Calu3 (cell line): ENCODE measurements around the gene SPATA16. TPM values are rescaled to one million over a fixed set of nuclear protein-coding genes. Genes with fewer than 3 reads are reported as not detected.

Source experiments
- BruUV-seq: library from RNA; stranded (reverse); fragments of 400-500 nt; replicated peaks from 2 replicates; lab custom pipeline; 2021; lab: Mats Ljungman, UMichigan
- CTCF ChIA-PET: fragments of 300-600 bp; sonication (Branson Sonifier 250); formaldehyde crosslinking; loops from one replicate; lab custom pipeline; 2022; ENCODE audit warnings: antibody characterized with exemption; lab: Charles Lee
- DNase-seq: peaks from one replicate; pipeline ENCODE4 v3.0.0; 2022
- H3K27ac Mint-ChIP-seq: one replicate; pipeline ENCODE4 v1.8.0; 2022; ENCODE audit warnings: mixed read lengths; ENCODE audit not compliant: unreplicated experiment
- H3K27me3 Mint-ChIP-seq: one replicate; pipeline ENCODE4 v1.8.0; 2022; ENCODE audit warnings: mixed read lengths; ENCODE audit not compliant: unreplicated experiment
- H3K36me3 Mint-ChIP-seq: one replicate; pipeline ENCODE4 v1.8.0; 2022; ENCODE audit warnings: mild to moderate bottlenecking, moderate library complexity, mixed read lengths; ENCODE audit not compliant: insufficient read depth, unreplicated experiment
- H3K4me1 Mint-ChIP-seq: one replicate; pipeline ENCODE4 v1.8.0; 2022; ENCODE audit warnings: mild to moderate bottlenecking, low read depth, mixed read lengths; ENCODE audit not compliant: unreplicated experiment
- H3K4me3 Mint-ChIP-seq: one replicate; pipeline ENCODE4 v1.8.0; 2022; ENCODE audit warnings: mild to moderate bottlenecking, low read depth, moderate library complexity, mixed read lengths; ENCODE audit not compliant: unreplicated experiment
- H3K9me3 Mint-ChIP-seq: one replicate; pipeline ENCODE4 v1.8.0; 2022; ENCODE audit warnings: low read depth, mixed read lengths; ENCODE audit not compliant: unreplicated experiment
- CTCF ChIP-seq: fragments of 200-600 bp; IDR thresholded peaks from one replicate; pipeline ENCODE4 v1.8.0; 2022; ENCODE audit warnings: antibody characterized with exemption; ENCODE audit not compliant: unreplicated experiment
- intact Hi-C: fragments of 100-400 bp; cut with micrococcal nuclease; formaldehyde crosslinking; loops from one replicate; pipeline ENCODE4 v1.10.0; 2022; ENCODE audit not compliant: unreplicated experiment
- total RNA-seq: library from RNA; stranded (reverse); gene quantifications from 2 replicates; pipeline ENCODE4 v1.2.3, GENCODE V29; 2022

Gene SPATA16
- total RNA-seq, 1 experiment from 2014 or later, result not detected

GRCh38 chr3:173064631-173065030 is 76.4 kb downstream of the SPATA16 start:
- CTCF ChIA-PET, result no interaction called here
- H3K4me1 Mint-ChIP-seq, result no peaks in the 10 kb centered on the region

GRCh38 chr3:173058229-173058628 is 82.8 kb downstream of the SPATA16 start:
- no TSS peak for BruUV-seq
- no peak overlapping the region for H3K27ac Mint-ChIP-seq
- no peak for DNase-seq
- H3K36me3 Mint-ChIP-seq, result no peaks in the 10 kb centered on the region
- intact Hi-C loops, result no loop called here
- CTCF ChIA-PET, result no interaction called here
- no peak overlapping the region for H3K4me3 Mint-ChIP-seq
- H3K9me3 Mint-ChIP-seq, result no peaks in the 10 kb centered on the region
- no peak for TF ChIP-seq CTCF
- H3K27me3 Mint-ChIP-seq, result no peaks in the 10 kb centered on the region
- peaks cover 8% of the 10 kb centered on the region for H3K4me1 Mint-ChIP-seq

More at GRCh38 chr3:173064631-173065030, 76.4 kb downstream of the SPATA16 start:
- no peak overlapping the region for H3K4me3 Mint-ChIP-seq
- no TSS peak for BruUV-seq
- no peak for TF ChIP-seq CTCF
- no peaks in the 10 kb centered on the region for H3K27me3 Mint-ChIP-seq
- H3K9me3 Mint-ChIP-seq, result no peaks in the 10 kb centered on the region
- no peak overlapping the region for H3K27ac Mint-ChIP-seq
- intact Hi-C loops, result no loop called here
- no peaks in the 10 kb centered on the region for H3K36me3 Mint-ChIP-seq
- DNase-seq, result no peak

- no TSS peak for BruUV-seq
- CTCF ChIA-PET, result no interaction called here
- no peak overlapping the region for H3K4me3 Mint-ChIP-seq
- H3K36me3 Mint-ChIP-seq, result no peaks in the 10 kb centered on the region
- intact Hi-C loops, result no loop called here
- H3K27ac Mint-ChIP-seq, result no peak overlapping the region
- H3K9me3 Mint-ChIP-seq, result no peaks in the 10 kb centered on the region
- no peak for TF ChIP-seq CTCF
- H3K27me3 Mint-ChIP-seq, result no peaks in the 10 kb centered on the region
- H3K4me1 Mint-ChIP-seq, result peaks cover 8% of the 10 kb centered on the region
- no peak for DNase-seq
Measured at GRCh38 chr3:173055228-173055933, 85.7 kb downstream of the SPATA16 start.

GRCh38 chr3:173049360-173049759 is 91.7 kb downstream of the SPATA16 start:
- H3K9me3 Mint-ChIP-seq, result no peaks in the 10 kb centered on the region
- no peak for DNase-seq
- no peak overlapping the region for H3K27ac Mint-ChIP-seq
- no TSS peak for BruUV-seq
- H3K4me1 Mint-ChIP-seq, result no peaks in the 10 kb centered on the region
- H3K36me3 Mint-ChIP-seq, result no peaks in the 10 kb centered on the region
- no peak for TF ChIP-seq CTCF
- intact Hi-C loops, result no loop called here
- H3K27me3 Mint-ChIP-seq, result no peaks in the 10 kb centered on the region
- CTCF ChIA-PET, result no interaction called here
- H3K4me3 Mint-ChIP-seq, result no peak overlapping the region
